AG09309 (cell line): Measurements from ENCODE around the gene OXER1.

Source experiments
- DNase-seq: peaks from one replicate; pipeline ENCODE4 v3.0.0-alpha.2; 2010; ENCODE audit warnings: low read depth
- H3K4me3 ChIP-seq: 2 replicates; pipeline ENCODE4 v1.5.1; 2011; ENCODE audit warnings: mild to moderate bottlenecking, low read depth, low read length, moderate library complexity; ENCODE audit not compliant: control insufficient read depth
- CTCF ChIP-seq: IDR thresholded peaks from 2 replicates; pipeline ENCODE4 v1.5.1; 2011; ENCODE audit warnings: mild to moderate bottlenecking, low read depth, low read length, inconsistent platforms; ENCODE audit not compliant: insufficient read depth, control insufficient read depth; ENCODE audit errors: missing control alignments

The OXER1 gene

GRCh38 chr2:42800461-42800962 is 36.6 kb upstream of the OXER1 start:
- H3K4me3 ChIP-seq = no peak overlapping the region
- DNase-seq = no peak
- TF ChIP-seq CTCF = no peak

GRCh38 chr2:42799881-42800280 is 35.9 kb upstream of the OXER1 start:
- DNase-seq = no peak
- no peak for TF ChIP-seq CTCF
- H3K4me3 ChIP-seq = no peak overlapping the region

GRCh38 chr2:42797281-42797680 is 33.3 kb upstream of the OXER1 start:
- TF ChIP-seq CTCF = no peak
- no peak for DNase-seq
- no peak overlapping the region for H3K4me3 ChIP-seq

- TF ChIP-seq CTCF = no peak
- DNase-seq = no peak
- no peak overlapping the region for H3K4me3 ChIP-seq
These were observed 32.7 kb upstream of the OXER1 start for GRCh38 chr2:42796427-42797248.

GRCh38 chr2:42795841-42796301 is 31.9 kb upstream of the OXER1 start:
- no peak overlapping the region for H3K4me3 ChIP-seq
- TF ChIP-seq CTCF = no peak
- DNase-seq = no peak

- TF ChIP-seq CTCF = no peak
- no peak for DNase-seq
- no peak overlapping the region for H3K4me3 ChIP-seq
These were observed 31.3 kb upstream of the OXER1 start for GRCh38 chr2:42795275-42795674.
